SU-DHL-6 (cell line): ENCODE measurements around the gene LRRC71.

Source experiments
- H2AFZ ChIP-seq: fragments of 200-600 bp; sonication (generic); 2 replicates; pipeline ENCODE4 v1.6.1; 2014; ENCODE audit warnings: low read depth, mild to moderate bottlenecking, moderate library complexity, mixed read lengths, antibody characterized with exemption, low read length; ENCODE audit not compliant: severe bottlenecking
- H3F3A ChIP-seq: fragments of 200-600 bp; shearing (Covaris generic); 2 replicates; pipeline ENCODE4 v1.6.0; 2016; ENCODE audit warnings: antibody characterized with exemption, mild to moderate bottlenecking; ENCODE audit not compliant: insufficient read depth
- H3K27ac ChIP-seq: fragments of 200-600 bp; sonication (generic); 2 replicates; pipeline ENCODE4 v1.5.1; 2016; ENCODE audit warnings: low read depth, mild to moderate bottlenecking, low read length, moderate library complexity, mixed read lengths
- H3K27me3 ChIP-seq: fragments of 200-600 bp; sonication (generic), shearing (Covaris generic); 2 replicates; pipeline ENCODE4 v1.6.0; 2014; ENCODE audit warnings: mild to moderate bottlenecking, low read length
- H3K36me3 ChIP-seq: fragments of 200-600 bp; sonication (generic); 2 replicates; pipeline ENCODE4 v1.6.1; 2014; ENCODE audit warnings: mild to moderate bottlenecking, low read length, mixed read lengths
- H3K4me2 ChIP-seq: fragments of 300-600, 200-600 bp; shearing (Covaris generic), sonication (generic); 2 replicates; pipeline ENCODE4 v1.6.0; 2014; ENCODE audit warnings: low read length, low read depth, mild to moderate bottlenecking; ENCODE audit not compliant: poor library complexity, severe bottlenecking
- H3K4me3 ChIP-seq: fragments of 200-600 bp; sonication (generic); 2 replicates; pipeline ENCODE4 v1.5.1; 2014; ENCODE audit warnings: antibody characterized with exemption, low read length, mild to moderate bottlenecking, mixed read lengths; ENCODE audit not compliant: insufficient read depth, poor library complexity, severe bottlenecking
- H3K79me2 ChIP-seq: fragments of 200-600 bp; sonication (generic); 2 replicates; pipeline ENCODE4 v1.6.1; 2014; ENCODE audit warnings: mild to moderate bottlenecking, low read length, moderate library complexity; ENCODE audit not compliant: insufficient read depth
- H3K9ac ChIP-seq: fragments of 200-600 bp; sonication (generic); 2 replicates; pipeline ENCODE4 v1.7.0; 2014; ENCODE audit warnings: mild to moderate bottlenecking, low read length
- H3K9me2 ChIP-seq: fragments of 200-600 bp; sonication (generic); replicated peaks from 2 replicates; pipeline ENCODE4 v1.6.1; 2014; ENCODE audit warnings: low read length; ENCODE audit not compliant: insufficient read depth
- H3K9me3 ChIP-seq: fragments of 200-600 bp; sonication (generic); 2 replicates; pipeline ENCODE4 v1.6.1; 2014; ENCODE audit warnings: low read length, mixed read lengths; ENCODE audit not compliant: insufficient read depth
- H4K20me1 ChIP-seq: fragments of 200-600 bp; sonication (generic); 2 replicates; pipeline ENCODE4 v1.6.1; 2014; ENCODE audit warnings: low read depth, mild to moderate bottlenecking, antibody characterized with exemption, low read length, moderate library complexity, mixed read lengths
- EZH2phosphoT487 ChIP-seq: fragments of 200-600 bp; sonication (generic), shearing (Covaris generic); conservative IDR thresholded peaks from 2 replicates; pipeline ENCODE4 v1.6.1; 2018; ENCODE audit warnings: mild to moderate bottlenecking, antibody characterized with exemption, low read length, moderate library complexity, mixed read lengths
- TF ChIP-seq, protein P1 (sequence below): fragments of 200-600 bp; sonication (generic); IDR thresholded peaks from one replicate; pipeline ENCODE4 v1.5.1; 2017; ENCODE audit warnings: antibody characterized with exemption, mild to moderate bottlenecking, low read length, moderate library complexity; ENCODE audit not compliant: insufficient read depth, poor library complexity, severe bottlenecking

Gene LRRC71

DNA sequence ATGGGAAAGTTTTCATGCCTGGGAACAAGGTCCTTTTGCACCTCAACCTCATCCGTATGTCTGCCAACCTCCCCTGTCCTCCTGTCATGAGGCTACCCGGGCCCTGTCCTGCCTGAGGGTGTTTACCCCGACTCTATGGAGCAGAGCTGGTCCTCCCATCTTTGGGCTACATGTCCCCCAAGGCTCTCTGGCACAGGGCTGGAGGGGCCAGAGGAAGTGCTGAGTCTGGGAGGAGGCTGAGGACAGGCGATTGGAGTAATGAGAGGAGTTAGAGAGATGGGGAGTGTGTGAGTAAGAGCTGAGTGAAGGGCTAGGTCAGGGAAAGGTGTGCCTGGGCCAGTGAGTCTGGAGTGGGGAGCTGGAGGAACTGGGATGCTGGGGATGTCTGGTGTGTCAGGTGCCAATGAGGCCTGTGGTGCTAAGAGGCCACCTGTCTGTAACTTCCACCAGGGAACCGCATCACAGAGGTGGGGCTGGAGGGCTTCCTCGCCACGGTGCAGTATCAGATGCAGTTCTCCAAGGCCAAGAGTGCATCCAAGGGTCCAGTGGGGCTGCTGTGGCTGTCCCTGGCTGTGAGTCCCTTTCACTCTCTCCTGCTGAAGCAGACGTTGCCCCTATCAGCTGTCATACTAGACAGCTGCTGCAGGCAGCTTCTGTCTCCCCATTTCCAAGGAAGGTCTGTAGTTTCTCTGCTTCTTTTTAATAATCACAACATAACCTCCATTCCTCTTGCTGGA is 11.7 kb downstream of the LRRC71 start:
- Histone ChIP-seq H3K27me3 (no peaks in the 10 kb centered on the region), H3K9ac (no peak overlapping the region), H3K9me2 (no peaks in the 10 kb centered on the region), H3F3A (no peaks in the 10 kb centered on the region), H4K20me1 (no peaks in the 10 kb centered on the region), H3K27ac (no peak overlapping the region), H3K4me2 (no peak overlapping the region), H3K9me3 (no peaks in the 10 kb centered on the region), H2AFZ (no peak overlapping the region), H3K4me3 (no peak overlapping the region), H3K79me2 (no peaks in the 10 kb centered on the region), H3K36me3 (no peaks in the 10 kb centered on the region)
- TF ChIP-seq, protein P1, sequence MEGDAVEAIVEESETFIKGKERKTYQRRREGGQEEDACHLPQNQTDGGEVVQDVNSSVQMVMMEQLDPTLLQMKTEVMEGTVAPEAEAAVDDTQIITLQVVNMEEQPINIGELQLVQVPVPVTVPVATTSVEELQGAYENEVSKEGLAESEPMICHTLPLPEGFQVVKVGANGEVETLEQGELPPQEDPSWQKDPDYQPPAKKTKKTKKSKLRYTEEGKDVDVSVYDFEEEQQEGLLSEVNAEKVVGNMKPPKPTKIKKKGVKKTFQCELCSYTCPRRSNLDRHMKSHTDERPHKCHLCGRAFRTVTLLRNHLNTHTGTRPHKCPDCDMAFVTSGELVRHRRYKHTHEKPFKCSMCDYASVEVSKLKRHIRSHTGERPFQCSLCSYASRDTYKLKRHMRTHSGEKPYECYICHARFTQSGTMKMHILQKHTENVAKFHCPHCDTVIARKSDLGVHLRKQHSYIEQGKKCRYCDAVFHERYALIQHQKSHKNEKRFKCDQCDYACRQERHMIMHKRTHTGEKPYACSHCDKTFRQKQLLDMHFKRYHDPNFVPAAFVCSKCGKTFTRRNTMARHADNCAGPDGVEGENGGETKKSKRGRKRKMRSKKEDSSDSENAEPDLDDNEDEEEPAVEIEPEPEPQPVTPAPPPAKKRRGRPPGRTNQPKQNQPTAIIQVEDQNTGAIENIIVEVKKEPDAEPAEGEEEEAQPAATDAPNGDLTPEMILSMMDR: no peak
- no peak for TF ChIP-seq EZH2phosphoT487

DNA sequence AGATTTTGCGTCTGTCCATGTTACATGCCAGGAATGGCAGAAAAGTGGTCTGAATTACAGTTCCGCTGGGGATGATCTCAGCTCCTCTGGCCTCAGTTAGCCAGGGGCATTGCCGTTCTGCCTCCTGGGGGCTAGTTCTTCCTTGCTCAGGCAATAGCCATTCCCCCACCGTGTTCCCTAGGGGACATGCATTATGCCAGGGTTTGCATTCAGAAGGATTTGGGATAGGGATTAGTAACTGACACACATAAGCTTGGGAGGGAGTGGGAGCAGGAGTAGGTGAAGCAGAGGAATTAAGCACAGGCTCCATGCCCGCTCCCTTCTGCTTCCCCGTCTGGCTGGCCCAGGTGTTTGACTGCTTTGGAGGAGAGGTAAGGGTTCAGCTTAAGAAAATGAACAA is 12.7 kb downstream of the LRRC71 start:
- Histone ChIP-seq H3K27ac (no peak overlapping the region), H3K9ac (no peak overlapping the region)
- no peak for TF ChIP-seq EZH2phosphoT487
- TF ChIP-seq, protein P1: no peak

DNA sequence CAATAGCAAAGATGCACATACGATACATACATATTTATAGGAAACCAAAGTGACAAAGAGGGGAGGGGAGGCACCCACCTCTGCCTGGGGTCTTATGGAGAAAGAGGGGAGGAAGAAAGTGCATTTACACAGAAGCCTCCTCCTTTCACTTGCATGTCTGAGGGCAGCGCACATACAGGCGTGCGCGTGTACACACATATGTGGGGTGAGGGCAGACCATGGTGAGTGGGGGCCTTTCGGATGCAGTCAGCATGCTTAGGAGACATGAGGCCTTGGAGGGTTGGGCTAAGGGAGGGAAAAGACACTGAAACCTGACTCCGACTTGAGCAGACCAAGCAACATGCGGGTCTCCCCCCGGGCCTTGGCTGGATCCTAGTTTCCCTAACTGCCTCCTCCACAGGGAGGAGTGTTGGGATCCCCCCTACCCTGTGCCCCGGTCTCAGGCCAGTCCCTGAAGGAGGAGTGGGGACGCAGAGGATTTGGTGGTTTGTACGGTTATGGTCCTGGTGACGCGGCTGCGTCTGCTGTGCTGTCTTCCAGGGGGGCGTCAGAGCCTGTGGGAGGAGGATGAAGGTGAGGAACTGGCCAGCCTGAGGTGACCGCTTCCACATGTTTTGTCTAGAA is 15.2 kb downstream of the LRRC71 start:
- H3K79me2 ChIP-seq: no peaks in the 10 kb centered on the region
- no peaks in the 10 kb centered on the region for H3K36me3 ChIP-seq
- TF ChIP-seq, protein P1: no peak
- TF ChIP-seq EZH2phosphoT487: no peak
- H3F3A ChIP-seq: no peaks in the 10 kb centered on the region
- no peaks in the 10 kb centered on the region for H3K27me3 ChIP-seq
- no peaks in the 10 kb centered on the region for H4K20me1 ChIP-seq
- H3K9ac ChIP-seq: no peak overlapping the region
- no peaks in the 10 kb centered on the region for H3K9me3 ChIP-seq
- H3K4me2 ChIP-seq: no peak overlapping the region
- H3K27ac ChIP-seq: no peak overlapping the region
- no peak overlapping the region for H3K4me3 ChIP-seq
- no peak overlapping the region for H2AFZ ChIP-seq
- H3K9me2 ChIP-seq: no peaks in the 10 kb centered on the region

More for the DNA sequence above, 12.7 kb downstream of the LRRC71 start:
- H2AFZ ChIP-seq: no peak overlapping the region
- H4K20me1 ChIP-seq: no peaks in the 10 kb centered on the region
- no peaks in the 10 kb centered on the region for H3K79me2 ChIP-seq
- no peaks in the 10 kb centered on the region for H3K9me2 ChIP-seq
- H3K4me3 ChIP-seq: no peak overlapping the region
- no peaks in the 10 kb centered on the region for H3K36me3 ChIP-seq
- H3K27me3 ChIP-seq: no peaks in the 10 kb centered on the region
- H3K4me2 ChIP-seq: no peak overlapping the region
- no peaks in the 10 kb centered on the region for H3K9me3 ChIP-seq
- no peaks in the 10 kb centered on the region for H3F3A ChIP-seq
